Measurements from ENCODE around the gene SNX22.
A peak's percentile ranks its signal among the peaks of the same experiment; 100 is the strongest.

The SNX22 gene

GRCh38 chr15:64197425-64197824 is 45.9 kb downstream of the SNX22 start:
- no peak for TF ChIP-seq CTCF (IDR thresholded peaks at IDR 0.05; ENCODE audit: low read depth, low read length)
- peak; percentile 72 for DNase-seq (ENCODE audit: extremely low read depth, low read depth)

GRCh38 chr15:64205202-64205601 is 53.7 kb downstream of the SNX22 start:
- no peak for DNase-seq (ENCODE audit: extremely low read depth, low read depth)

More at GRCh38 chr15:64205202-64205601, 53.7 kb downstream of the SNX22 start:
- TF ChIP-seq CTCF (IDR thresholded peaks at IDR 0.05; ENCODE audit: low read depth, low read length): no peak
